Astrocyte (in vitro differentiated cells and primary cell): ENCODE measurements around the gene PI4K2B. TPM values are rescaled to one million over a fixed set of nuclear protein-coding genes. Genes with fewer than 3 reads are reported as not detected.
A peak's percentile ranks its signal among the peaks of the same experiment; 100 is the strongest.
"Not testable (repeated sequence)": the region's sequence is repeated elsewhere in the genome, so short reads cannot be mapped to it uniquely, and the experiment has no call there.

Experiments used
- DNase-seq: peaks from one replicate; pipeline ENCODE4 v3.0.0-alpha.2; 2010; ENCODE audit warnings: low read depth
- FAIRE-seq: peaks from 2 replicates; lab custom pipeline; 2011; peaks lifted over from hg19 to GRCh38; lab: Jason Lieb, UNC
- H2AFZ ChIP-seq: 2 replicates; pipeline ENCODE4 v1.6.0; 2012; ENCODE audit warnings: low read depth, low read length, inconsistent platforms
- H3K27ac ChIP-seq: 2 replicates; pipeline ENCODE4 v1.5.1; 2011; ENCODE audit warnings: low read depth, low read length, inconsistent platforms
- H3K27me3 ChIP-seq: 2 replicates; pipeline ENCODE4 v1.6.0; 2011; ENCODE audit warnings: low read length, inconsistent platforms; ENCODE audit not compliant: insufficient read depth
- H3K36me3 ChIP-seq: 2 replicates; pipeline ENCODE4 v1.5.1; 2011; ENCODE audit warnings: low read length, inconsistent platforms; ENCODE audit not compliant: insufficient read depth
- H3K4me1 ChIP-seq: 2 replicates; pipeline ENCODE4 v1.5.1; 2011; ENCODE audit warnings: low read length, inconsistent platforms; ENCODE audit not compliant: insufficient read depth
- H3K4me2 ChIP-seq: 2 replicates; pipeline ENCODE4 v1.6.0; 2012; ENCODE audit warnings: low read length, inconsistent platforms
- H3K4me3 ChIP-seq: 2 replicates; pipeline ENCODE4 v1.5.1; 2011; ENCODE audit warnings: low read depth, mild to moderate bottlenecking, low read length, inconsistent platforms; ENCODE audit not compliant: insufficient read depth
- H3K79me2 ChIP-seq: 2 replicates; pipeline ENCODE4 v1.6.0; 2012; ENCODE audit warnings: mild to moderate bottlenecking, low read length, inconsistent platforms; ENCODE audit not compliant: insufficient read depth
- H3K9ac ChIP-seq: 2 replicates; pipeline ENCODE4 v1.6.0; 2012; ENCODE audit warnings: mild to moderate bottlenecking, low read length, inconsistent platforms
- H3K9me3 ChIP-seq: 2 replicates; pipeline ENCODE4 v1.5.1; 2012; ENCODE audit warnings: low read depth, mild to moderate bottlenecking, low read length, inconsistent platforms; ENCODE audit not compliant: insufficient read depth
- H4K20me1 ChIP-seq: 2 replicates; pipeline ENCODE4 v1.6.0; 2012; ENCODE audit warnings: low read length, inconsistent platforms; ENCODE audit not compliant: insufficient read depth
- H3K27ac Mint-ChIP-seq: one replicate; pipeline ENCODE4 v1.8.0; 2021; ENCODE audit warnings: mild to moderate bottlenecking, mixed read lengths; ENCODE audit not compliant: unreplicated experiment
- H3K27me3 Mint-ChIP-seq: one replicate; pipeline ENCODE4 v1.8.0; 2021; ENCODE audit warnings: low read depth, mixed read lengths; ENCODE audit not compliant: unreplicated experiment
- H3K36me3 Mint-ChIP-seq: one replicate; pipeline ENCODE4 v1.8.0; 2021; ENCODE audit warnings: low read depth, mixed read lengths; ENCODE audit not compliant: unreplicated experiment
- H3K4me1 Mint-ChIP-seq: one replicate; pipeline ENCODE4 v1.8.0; 2021; ENCODE audit warnings: low read depth, mixed read lengths; ENCODE audit not compliant: unreplicated experiment
- H3K4me3 Mint-ChIP-seq: one replicate; pipeline ENCODE4 v1.8.0; 2021; ENCODE audit warnings: mild to moderate bottlenecking, moderate library complexity, mixed read lengths; ENCODE audit not compliant: unreplicated experiment
- H3K9me3 Mint-ChIP-seq: one replicate; pipeline ENCODE4 v1.8.0; 2021; ENCODE audit warnings: mild to moderate bottlenecking, mixed read lengths; ENCODE audit not compliant: unreplicated experiment
- CTCF ChIP-seq: IDR thresholded peaks from 2 replicates; pipeline ENCODE4 v1.5.1; 2011; ENCODE audit warnings: low read depth, mild to moderate bottlenecking, inconsistent platforms, low read length, moderate library complexity; ENCODE audit not compliant: insufficient read depth
- EZH2 ChIP-seq: IDR thresholded peaks from 2 replicates; pipeline ENCODE4 v1.6.1; 2012; ENCODE audit warnings: mild to moderate bottlenecking, low read length, inconsistent platforms; ENCODE audit not compliant: insufficient read depth
- total RNA-seq: library from RNA; stranded (reverse); gene quantifications from 2 replicates; pipeline ENCODE4 v1.2.1, GENCODE V29; 2021

Gene PI4K2B
- total RNA-seq, 1 donor from 2014 or later: 15.7 TPM

GRCh38 chr4:25233194-25233593 lies 639 bp upstream of the PI4K2B start:
- peaks cover 2% of the 10 kb centered on the region for H3K4me1 ChIP-seq
- peaks cover 11% of the 10 kb centered on the region for H4K20me1 ChIP-seq
- peak overlapping the region; percentile 89 for H3K4me3 ChIP-seq
- H3K4me3 Mint-ChIP-seq: peak overlapping the region; percentile 85
- H3K36me3 ChIP-seq: no peaks in the 10 kb centered on the region
- H3K27ac Mint-ChIP-seq: no peak overlapping the region
- no peak for DNase-seq
- no peak overlapping the region for H3K27ac ChIP-seq
- H3K27me3 ChIP-seq: no peaks in the 10 kb centered on the region
- H3K9me3 ChIP-seq: peaks cover 3% of the 10 kb centered on the region
- H3K4me1 Mint-ChIP-seq: peaks cover 4% of the 10 kb centered on the region
- H3K36me3 Mint-ChIP-seq: peaks cover under 1% of the 10 kb centered on the region
- H3K79me2 ChIP-seq: peaks cover 38% of the 10 kb centered on the region
- TF ChIP-seq CTCF (no peak), EZH2 (no peak)
- H2AFZ ChIP-seq: no peak overlapping the region
- FAIRE-seq: no peak
- peak overlapping the region; percentile 91 for H3K4me2 ChIP-seq
- peaks cover 22% of the 10 kb centered on the region for H3K9me3 Mint-ChIP-seq
- H3K9ac ChIP-seq: no peak overlapping the region
- no peaks in the 10 kb centered on the region for H3K27me3 Mint-ChIP-seq

DNA sequence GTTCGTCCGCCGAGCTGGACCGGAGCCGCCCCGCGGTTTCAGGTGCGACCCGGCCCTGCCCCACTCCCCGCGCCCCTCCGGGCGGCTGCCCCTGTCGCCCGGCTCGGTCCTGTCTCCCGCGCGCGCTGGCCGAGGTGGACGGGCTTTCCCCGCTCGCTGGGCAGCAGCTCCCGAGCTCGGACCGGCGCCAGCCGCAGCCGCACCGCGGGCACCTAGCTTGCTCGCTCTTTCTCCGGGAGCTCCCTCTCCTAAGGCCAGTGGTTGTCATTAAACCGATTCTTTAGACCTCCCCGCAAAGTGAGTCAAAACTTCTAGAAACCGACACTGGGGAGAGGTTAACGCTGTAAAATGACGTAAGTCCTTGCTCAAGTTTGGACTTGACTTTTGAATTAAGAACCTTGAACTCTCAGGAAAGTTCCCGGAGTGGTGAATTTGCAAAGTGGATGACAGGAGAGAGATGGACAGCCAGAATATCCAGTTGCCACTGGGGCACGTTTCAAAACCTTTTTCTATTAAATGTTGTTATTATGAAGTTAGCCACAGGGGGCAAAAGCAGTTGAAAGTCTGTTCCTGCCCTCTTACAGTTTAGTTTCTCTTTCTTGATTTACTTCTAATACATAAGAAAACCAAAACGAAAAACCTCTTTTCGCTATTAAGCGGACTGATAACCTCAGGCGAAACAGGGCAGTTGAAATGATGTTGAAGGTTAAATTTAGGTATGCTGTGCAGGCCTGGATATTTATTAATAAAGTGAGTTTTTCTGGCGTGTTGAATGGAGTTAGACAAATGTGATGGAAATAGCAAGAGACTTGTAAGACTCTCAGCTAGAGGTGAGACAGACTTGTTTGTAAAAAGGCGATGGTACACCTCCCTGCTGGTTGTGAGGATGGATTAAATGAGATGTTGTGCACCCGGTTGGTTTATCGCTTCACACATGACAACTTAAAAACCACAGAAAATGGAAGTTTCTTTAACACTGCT lies 847 bp downstream of the PI4K2B start:
- H3K27me3 ChIP-seq: no peaks in the 10 kb centered on the region
- H3K27ac ChIP-seq: peak overlapping the region; percentile 84
- peaks cover 5% of the 10 kb centered on the region for H3K36me3 Mint-ChIP-seq
- H2AFZ ChIP-seq: peak overlapping the region; percentile 98
- peak overlapping the region; percentile 91 for H3K4me2 ChIP-seq
- H3K4me3 ChIP-seq: peak overlapping the region; percentile 89
- peak overlapping the region; percentile 93 for H3K9ac ChIP-seq
- FAIRE-seq: no peak
- peaks cover 4% of the 10 kb centered on the region for H3K4me1 Mint-ChIP-seq
- H3K9me3 ChIP-seq: peaks cover 3% of the 10 kb centered on the region
- H3K4me1 ChIP-seq: peaks cover 2% of the 10 kb centered on the region
- no peaks in the 10 kb centered on the region for H3K27me3 Mint-ChIP-seq
- peaks cover 11% of the 10 kb centered on the region for H4K20me1 ChIP-seq
- peaks cover 42% of the 10 kb centered on the region for H3K79me2 ChIP-seq
- peak overlapping the region; percentile 55 for H3K27ac Mint-ChIP-seq
- TF ChIP-seq CTCF (peak; percentile 46), EZH2 (no peak)
- H3K9me3 Mint-ChIP-seq: peaks cover 24% of the 10 kb centered on the region
- DNase-seq: peak; percentile 77
- H3K36me3 ChIP-seq: no peaks in the 10 kb centered on the region
- peak overlapping the region; percentile 91 for H3K4me3 Mint-ChIP-seq

DNA sequence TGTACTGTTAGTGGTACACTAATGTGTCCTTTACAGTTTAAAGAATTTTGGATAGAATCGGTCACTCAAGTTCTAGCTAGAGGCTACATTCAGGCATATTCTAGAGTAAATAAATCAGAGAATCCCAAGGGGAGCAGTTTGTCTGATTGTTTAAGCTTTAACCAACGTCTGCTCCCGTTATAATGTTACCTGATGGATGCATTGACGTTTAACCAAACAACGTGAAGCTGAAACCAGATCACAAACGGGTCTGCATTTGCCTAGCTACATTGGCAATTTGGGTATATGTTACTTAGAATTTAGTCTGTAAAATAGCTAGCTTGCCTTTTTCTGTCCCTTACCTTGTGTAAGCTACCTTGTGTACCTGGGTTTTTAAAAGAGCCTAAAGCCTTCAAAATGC lies 1.6 kb downstream of the PI4K2B start:
- Histone ChIP-seq H4K20me1 (peaks cover 11% of the 10 kb centered on the region), H2AFZ (no peak overlapping the region), H3K4me3 (peak overlapping the region; percentile 89), H3K4me1 (peaks cover 2% of the 10 kb centered on the region), H3K4me2 (peak overlapping the region; percentile 91), H3K27me3 (no peaks in the 10 kb centered on the region), H3K36me3 (no peaks in the 10 kb centered on the region), H3K27ac (no peak overlapping the region), H3K79me2 (peaks cover 44% of the 10 kb centered on the region), H3K9me3 (peaks cover 3% of the 10 kb centered on the region), H3K9ac (peak overlapping the region; percentile 93)
- peaks cover 4% of the 10 kb centered on the region for H3K4me1 Mint-ChIP-seq
- H3K9me3 Mint-ChIP-seq: peaks cover 21% of the 10 kb centered on the region
- DNase-seq (no peak), FAIRE-seq (no peak)
- H3K36me3 Mint-ChIP-seq: peaks cover 5% of the 10 kb centered on the region
- H3K27me3 Mint-ChIP-seq: no peaks in the 10 kb centered on the region
- peak overlapping the region; percentile 2 for H3K27ac Mint-ChIP-seq
- no peak for TF ChIP-seq EZH2
- TF ChIP-seq CTCF: no peak
- H3K4me3 Mint-ChIP-seq: peak overlapping the region; percentile 91

GRCh38 chr4:25236030-25236429 lies 2.2 kb downstream of the PI4K2B start:
- Histone ChIP-seq H3K79me2 (peaks cover 48% of the 10 kb centered on the region), H3K4me2 (peak overlapping the region; percentile 91), H4K20me1 (peaks cover 16% of the 10 kb centered on the region)
- not testable (repeated sequence) for H3K4me1 Mint-ChIP-seq, H3K27me3 ChIP-seq, H2AFZ ChIP-seq, H3K27ac ChIP-seq, FAIRE-seq, H3K36me3 Mint-ChIP-seq, H3K4me3 ChIP-seq, H3K27me3 Mint-ChIP-seq, H3K27ac Mint-ChIP-seq, H3K9ac ChIP-seq, H3K9me3 ChIP-seq, DNase-seq, H3K36me3 ChIP-seq, H3K4me1 ChIP-seq
- H3K9me3 Mint-ChIP-seq: peaks cover 19% of the 10 kb centered on the region
- H3K4me3 Mint-ChIP-seq: peak overlapping the region; percentile 91
